Measurements from ENCODE around the gene CBX1.
"Not testable (repeated sequence)": the region's sequence is repeated elsewhere in the genome, so short reads cannot be mapped to it uniquely, and the experiment has no call there.

The CBX1 gene

DNA sequence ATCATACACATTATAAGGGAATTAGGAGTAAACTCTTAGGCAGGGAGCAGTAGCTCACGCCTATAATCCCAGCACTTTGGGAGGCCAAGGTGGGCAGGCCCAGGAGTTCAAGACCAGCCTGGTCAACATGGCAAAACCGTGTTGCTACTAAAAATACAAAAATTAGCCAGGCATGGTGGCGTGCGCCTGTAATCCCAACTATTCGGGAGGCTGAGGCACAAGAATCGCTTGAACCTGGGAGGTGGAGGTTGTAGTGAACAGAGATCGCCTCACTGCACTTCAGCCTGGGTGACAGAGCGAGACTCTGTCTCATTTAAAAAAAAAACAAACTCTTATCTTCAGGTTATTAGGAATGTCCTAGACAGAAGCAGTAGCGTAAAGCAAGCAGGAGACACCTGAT, 28.5 kb downstream of the CBX1 start:
- DNase-seq (ENCODE audit: low spot score), result not testable (repeated sequence)

DNA sequence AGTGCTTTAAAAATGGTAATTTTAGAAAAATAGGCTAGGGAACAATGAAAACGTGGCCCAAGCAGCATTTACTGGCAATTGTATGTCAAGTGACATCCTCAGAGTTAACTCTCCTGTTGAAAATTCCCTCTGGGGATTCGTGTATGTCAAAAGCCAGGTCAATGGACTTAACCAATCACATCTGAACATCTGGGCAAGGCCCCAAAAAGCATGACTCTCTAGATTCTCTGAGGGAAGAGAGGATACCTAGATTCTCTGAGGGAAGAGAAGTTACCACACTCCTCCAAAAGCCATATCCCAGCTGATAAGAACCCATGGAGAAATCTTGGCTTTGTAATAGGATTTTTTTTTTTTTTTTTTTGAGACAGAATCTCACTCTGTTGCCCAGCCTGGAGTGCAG, 29.6 kb downstream of the CBX1 start:
- no peak for DNase-seq (ENCODE audit: low spot score)

DNA sequence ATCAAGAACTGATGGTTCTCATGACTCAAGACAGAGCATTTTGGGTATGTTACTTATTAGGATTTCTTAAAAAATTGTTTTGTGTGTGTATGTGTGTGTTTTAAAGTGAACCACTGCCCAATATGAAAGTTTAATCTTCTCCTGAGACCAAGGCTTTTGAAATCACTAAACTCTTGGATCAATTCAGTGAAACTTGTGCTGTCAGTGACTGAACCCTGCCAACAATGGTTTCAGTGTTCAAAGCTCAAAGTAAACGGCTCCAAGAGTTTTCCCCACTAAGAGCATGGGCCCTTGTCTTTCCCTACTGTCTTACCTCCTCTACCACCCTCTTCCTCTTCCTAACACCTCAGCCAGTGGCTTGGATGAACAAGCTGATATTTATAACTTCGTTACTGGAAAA, 31.1 kb downstream of the CBX1 start:
- no peak for DNase-seq (ENCODE audit: low spot score)

DNA sequence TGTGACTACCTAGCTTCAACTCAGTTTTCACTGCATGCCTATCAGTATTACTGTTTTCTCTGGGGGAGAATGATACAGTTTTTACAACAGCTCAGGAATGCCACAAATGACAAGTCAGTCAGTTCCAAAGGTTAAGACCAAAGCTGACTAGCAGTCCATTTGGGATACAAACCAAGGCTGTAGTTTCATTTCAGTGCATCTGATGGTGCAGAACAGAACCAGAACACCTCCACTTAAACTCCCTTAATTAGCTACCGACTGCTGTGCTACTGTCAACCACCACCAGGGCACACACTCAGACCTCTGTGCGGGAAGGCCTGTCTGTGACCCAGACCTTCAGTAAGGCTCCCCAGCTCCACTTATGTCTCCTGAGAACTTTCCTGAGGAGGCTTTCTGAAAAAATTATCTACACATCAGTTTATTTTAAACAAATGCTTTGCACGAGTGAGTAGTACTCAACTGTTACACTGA, 32.8 kb downstream of the CBX1 start:
- no peak for DNase-seq (ENCODE audit: low spot score)

DNA sequence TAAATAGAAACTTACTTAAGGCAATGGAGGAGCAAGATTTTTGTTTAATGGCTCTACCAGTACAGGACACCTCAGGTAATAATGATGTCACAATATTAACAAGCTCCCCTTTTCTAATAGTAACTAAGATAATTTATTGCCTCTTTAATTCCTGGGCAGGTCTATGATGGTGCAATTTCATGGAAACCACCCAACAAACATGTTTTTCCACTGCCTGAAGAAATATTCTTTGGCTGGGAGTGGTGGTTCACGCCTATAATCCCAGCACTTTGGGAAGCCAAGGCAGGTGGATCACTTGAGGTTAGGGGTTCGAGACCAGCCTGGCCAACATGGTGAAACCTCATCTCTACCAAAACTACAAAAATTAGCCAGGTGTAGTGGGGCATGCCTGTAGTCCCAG, 33.5 kb downstream of the CBX1 start:
- DNase-seq (ENCODE audit: low spot score), result not testable (repeated sequence)

DNA sequence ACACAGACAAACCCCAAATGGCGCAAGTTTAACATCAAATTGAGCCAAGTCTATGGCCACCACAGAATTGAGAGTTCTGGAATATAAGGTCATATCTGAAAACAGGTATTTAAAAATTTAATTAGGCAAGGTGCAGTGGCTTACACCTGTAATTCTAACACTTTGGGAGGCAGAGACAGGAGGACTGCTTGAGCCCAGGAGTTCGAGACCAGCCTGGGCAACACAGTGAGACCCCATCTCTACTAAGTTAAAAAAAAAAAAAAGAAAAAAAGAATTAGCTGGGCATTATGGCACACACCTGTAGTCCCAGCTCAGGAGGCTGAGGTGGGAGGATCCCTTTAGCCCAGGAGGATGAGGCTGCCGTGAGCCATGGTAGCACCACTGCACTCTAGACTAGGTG, 34.0 kb downstream of the CBX1 start:
- DNase-seq (ENCODE audit: low spot score), result no peak

DNA sequence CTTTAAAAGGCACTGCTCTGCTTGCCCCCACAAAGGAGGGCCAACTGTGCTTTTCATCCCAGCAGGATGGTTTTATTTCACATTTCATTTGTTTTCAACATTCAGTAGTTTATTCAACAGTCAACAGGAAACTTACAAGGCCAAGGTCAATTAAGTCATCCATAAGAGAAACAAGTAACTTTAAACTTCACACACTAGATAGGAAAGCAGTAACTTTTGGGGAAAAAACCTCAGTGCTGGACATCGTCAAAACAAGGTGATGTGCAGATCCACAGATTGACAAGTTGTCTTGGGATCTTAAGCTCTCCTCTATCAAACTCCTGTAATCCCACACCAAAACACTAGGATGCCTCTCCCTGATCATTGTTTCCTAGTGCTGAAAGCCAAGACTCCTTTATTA, 34.6 kb downstream of the CBX1 start:
- no peak for DNase-seq (ENCODE audit: low spot score)

DNA sequence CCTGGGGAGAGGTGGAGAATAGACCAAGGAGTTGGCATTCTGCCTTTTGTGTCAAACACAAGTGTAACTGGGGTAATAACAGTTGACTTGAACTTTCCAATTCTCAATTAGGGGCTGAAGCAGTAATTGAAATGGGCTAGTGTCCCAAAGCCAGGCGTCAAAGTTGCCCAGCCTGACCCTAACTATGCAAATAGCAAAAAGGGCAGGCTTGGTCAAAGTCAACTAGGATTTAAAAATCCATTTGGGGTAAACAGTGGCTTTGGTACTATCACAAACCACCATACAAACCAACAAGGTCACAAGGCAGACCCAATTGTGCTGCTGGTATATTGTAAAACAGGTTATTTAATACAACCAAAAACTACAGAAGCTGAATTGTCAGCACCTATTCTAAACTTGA, 35.1 kb downstream of the CBX1 start:
- DNase-seq (ENCODE audit: low spot score), result no peak

DNA sequence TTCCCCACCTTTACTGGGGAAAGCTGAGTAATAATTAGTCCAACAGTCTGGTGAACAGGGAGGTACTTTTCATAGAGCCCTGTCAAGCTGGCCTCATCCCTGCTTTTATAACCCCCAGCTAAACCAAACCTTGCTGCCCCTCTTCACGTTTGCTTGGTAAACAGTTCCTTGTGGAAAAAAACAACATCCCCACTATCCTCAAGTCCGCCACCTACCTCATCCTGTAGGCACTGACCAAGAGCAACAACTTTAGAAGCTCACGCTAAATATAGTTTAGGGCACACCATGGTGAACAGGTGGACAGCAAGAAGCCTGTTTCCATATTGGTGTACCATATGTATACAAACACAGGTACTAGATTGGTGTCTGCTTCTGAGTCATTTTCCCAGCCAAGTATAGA, 36.6 kb downstream of the CBX1 start:
- no peak for DNase-seq (ENCODE audit: low spot score)

DNA sequence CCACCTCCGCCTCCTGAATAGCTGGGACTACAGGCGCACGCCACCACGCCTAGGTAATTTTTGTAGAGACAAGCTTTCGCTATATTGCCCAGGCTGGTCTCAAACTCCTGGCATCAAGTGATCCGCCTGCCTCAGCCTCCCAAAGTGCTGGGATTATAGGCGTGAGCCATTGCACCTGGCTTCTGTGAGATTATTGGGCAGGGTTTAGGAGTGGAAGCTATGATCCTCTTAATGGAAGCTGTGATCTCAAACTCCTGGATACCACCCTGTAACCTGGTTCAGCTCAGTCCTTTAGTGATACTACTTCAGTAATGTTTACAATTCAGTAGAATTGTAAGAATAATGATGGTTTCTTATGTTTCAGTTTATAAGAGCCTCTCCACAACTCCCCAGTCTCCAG, 39.0 kb downstream of the CBX1 start:
- DNase-seq (ENCODE audit: low spot score), result no peak

DNA sequence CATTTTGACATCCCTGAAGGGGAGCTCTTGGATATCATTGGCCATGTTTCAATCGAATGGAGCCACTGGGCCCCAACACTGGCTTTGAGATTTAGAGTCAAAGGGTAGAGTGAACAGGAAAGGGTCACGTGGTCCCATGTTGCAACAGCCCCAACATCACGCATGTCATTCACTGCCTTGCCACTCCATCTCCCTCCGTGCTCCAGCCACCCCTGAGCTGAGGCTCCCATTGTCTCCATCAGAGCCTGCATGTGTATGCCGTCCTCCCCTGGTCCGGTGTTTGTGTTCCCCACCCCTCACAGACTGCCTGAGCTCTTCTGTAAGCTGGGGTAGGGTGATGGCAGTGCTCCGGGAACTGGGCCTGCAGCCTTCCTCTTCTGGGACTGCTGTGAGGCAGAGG, 41.0 kb downstream of the CBX1 start:
- DNase-seq (ENCODE audit: low spot score), result no peak

DNA sequence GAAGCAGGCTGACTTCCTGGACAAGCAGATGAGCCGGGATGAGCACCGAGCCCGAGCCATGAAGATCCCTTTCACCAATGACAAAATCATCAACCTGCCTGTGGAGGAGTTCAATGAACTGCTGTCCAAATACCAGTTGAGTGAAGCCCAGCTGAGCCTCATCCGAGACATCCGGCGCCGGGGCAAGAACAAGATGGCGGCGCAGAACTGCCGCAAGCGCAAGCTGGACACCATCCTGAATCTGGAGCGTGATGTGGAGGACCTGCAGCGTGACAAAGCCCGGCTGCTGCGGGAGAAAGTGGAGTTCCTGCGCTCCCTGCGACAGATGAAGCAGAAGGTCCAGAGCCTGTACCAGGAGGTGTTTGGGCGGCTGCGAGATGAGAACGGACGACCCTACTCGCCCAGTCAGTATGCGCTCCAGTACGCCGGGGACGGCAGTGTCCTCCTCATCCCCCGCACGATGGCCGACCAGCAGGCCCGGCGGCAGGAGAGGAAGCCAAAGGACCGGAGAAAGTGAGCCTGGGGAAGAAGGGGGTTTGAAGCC, 42.1 kb downstream of the CBX1 start:
- no peak for DNase-seq (ENCODE audit: low spot score)

DNA sequence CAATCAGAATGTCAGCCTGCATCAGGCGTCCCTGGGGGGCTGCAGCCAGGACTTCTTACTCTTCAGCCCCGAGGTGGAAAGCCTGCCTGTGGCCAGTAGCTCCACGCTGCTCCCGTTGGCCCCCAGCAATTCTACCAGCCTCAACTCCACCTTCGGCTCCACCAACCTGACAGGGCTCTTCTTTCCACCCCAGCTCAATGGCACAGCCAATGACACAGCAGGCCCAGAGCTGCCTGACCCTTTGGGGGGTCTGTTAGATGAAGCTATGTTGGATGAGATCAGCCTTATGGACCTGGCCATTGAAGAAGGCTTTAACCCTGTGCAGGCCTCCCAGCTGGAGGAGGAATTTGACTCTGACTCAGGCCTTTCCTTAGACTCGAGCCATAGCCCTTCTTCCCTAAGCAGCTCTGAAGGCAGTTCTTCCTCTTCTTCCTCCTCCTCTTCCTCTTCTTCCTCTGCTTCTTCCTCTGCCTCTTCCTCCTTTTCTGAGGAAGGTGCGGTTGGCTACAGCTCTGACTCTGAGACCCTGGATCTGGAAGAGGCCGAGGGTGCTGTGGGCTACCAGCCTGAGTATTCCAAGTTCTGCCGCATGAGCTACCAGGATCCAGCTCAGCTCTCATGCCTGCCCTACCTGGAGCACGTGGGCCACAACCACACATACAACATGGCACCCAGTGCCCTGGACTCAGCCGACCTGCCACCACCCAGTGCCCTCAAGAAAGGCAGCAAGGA, 42.7 kb downstream of the CBX1 start:
- DNase-seq (ENCODE audit: low spot score), result no peak

DNA sequence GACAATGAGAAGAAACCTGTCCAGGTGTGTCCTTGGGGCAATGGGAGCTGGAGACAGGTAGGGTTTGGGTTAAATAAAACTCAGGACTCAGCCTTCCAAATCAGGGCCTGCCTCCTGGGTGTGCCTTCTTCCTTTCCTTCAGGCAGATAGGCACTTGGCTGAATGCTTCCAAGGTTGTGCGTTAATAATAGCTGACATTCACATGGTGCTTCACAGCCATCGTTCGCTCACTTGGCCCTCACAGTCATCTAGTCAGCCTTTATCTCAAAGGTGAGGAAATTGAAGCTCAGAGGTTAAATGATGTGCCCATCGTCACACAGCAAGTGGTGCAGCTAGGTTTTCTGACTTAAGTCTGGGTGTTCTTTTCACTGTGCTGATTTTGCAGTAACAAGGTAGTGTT, 43.7 kb downstream of the CBX1 start:
- no peak for DNase-seq (ENCODE audit: low spot score)

DNA sequence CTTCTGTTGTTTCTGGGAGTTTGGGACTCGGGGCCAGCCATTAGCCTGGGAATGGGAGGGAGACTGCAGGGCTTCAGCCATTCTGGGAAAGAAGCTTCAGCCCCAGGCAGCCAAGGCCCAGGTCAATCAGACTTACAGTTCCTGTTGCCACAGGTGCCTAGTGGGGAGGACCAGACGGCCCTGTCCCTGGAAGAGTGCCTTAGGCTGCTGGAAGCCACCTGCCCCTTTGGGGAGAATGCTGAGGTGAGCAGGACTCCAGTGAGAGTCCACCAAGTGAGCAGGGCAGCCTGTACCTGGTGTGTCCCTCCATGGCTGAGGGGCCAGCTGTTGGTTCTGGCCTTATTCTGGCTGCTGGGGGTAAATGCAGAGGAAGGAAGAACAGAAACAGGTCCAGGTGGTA, 44.4 kb downstream of the CBX1 start:
- DNase-seq (ENCODE audit: low spot score), result no peak

DNA sequence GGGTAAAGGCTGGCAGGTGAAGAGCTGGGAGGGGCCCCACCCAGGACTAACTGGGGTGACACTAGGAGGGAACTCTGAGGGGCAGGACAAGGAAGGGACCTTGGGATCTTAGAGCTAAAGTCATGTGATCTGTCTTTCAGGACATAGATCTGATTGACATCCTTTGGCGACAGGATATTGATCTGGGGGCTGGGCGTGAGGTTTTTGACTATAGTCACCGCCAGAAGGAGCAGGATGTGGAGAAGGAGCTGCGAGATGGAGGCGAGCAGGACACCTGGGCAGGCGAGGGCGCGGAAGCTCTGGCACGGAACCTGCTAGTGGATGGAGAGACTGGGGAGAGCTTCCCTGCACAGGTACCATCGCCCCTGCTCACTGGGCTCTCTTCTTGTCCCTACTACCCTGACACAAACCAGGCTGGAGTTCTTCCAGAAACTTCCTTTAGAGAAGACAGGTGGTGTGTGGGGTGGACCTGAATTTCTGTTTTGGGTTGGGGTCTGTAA, 45.0 kb downstream of the CBX1 start:
- no peak for DNase-seq (ENCODE audit: low spot score)

DNA sequence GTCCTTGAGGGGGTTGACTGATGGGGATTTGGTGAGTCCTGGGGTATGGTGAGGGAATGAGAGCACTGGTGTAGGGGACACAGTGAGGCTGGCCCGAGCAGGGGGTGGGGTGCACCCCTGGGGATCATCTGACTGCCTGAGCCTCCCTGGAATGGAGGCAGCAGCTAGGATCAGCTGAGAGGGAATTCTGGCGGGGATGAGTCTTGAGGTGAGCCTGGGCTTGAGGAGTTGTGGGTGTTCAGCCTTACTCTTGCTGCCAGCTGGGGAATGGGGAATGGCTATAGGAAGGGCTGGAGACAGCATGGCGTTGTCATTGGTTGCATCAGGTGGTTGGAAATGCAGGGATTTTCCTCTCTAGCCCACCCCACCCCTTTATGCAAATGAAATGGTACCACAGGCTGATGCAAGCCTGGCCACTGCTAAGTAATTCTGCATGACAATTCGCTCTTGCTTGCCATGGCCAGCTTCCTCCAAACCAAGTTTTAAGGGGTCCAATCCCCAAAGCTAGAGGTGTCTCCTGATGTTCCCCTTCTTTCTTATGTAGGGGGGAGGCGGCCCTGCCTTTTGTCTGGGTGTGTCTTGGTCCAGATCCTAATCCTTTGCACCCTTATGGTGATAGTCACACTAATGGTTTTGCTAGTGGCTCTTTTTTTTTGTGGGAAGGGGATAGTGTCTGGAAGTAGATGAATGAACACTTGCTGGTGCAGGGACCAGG, 45.6 kb downstream of the CBX1 start:
- DNase-seq (ENCODE audit: low spot score), result peak; percentile 29

DNA sequence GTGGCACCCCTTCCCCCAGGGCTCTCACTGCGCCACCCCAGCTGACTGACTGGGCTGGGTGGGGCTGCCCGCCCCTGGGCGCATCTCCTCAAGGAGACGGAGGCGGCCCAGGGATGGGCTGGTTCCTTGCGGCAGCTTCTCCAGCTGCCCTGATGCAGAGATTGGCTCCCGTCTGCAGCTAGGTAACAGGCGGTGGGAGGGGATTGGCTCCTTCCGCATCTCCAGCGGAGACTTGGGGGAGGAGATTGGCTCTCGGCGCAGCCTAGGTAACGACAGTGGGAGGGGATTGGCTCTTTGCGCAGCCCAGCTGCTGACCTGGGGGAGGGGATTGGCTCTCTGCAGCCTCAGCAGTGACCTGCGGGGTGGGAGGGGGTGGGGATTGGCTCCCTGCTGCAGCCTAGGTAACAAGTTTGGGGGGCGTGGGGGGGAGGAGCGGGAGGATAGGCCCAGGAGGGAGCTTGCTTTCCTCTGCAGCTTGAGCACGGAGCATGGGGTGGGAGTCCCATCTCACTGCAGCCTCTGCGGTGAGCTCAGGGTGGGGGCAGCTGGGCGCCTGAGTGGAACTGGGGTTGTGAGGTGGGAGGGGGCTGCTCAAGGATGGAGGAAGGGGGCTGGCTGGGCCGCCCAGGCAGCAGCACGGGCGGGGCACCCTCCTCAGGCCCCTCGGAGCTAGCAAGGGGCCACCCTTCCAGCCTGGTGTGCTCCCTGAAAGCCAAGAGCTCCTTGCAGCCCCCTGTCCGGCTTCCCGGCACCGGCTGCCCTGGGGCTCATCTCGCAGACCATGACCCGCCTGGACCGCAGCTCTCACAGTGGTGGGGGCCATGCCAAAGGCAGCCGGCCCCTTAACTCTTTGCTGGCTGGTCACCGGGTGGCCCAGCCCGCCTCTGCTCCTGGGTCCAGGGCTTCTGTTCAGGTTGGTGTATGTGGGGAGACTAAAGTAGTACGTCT, 46.8 kb downstream of the CBX1 start:
- DNase-seq (ENCODE audit: low spot score), result no peak

DNA sequence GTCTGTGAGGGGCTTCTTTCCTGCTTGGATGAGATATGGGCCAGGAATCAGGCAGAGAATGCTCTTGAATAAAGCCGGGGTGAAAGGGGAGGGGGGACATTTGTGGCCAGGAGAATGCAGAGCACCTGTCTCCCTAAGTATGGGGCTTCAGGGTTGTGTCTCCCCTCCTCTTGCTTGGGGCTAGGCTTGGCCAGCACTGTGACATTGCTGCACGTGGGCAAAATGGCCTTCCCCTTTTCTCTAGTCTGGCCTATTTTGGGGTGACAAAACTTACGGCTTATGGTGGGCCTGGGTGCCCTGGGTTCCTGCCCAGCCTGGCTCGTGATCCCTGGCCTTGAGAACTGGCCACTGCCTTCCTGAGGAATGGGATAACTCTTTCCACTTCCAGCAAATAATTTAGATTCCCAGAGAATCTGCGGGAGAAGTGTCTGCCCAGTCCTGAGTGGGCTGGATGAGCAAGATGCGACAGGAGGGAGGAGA, 47.5 kb downstream of the CBX1 start:
- DNase-seq (ENCODE audit: low spot score), result no peak

DNA sequence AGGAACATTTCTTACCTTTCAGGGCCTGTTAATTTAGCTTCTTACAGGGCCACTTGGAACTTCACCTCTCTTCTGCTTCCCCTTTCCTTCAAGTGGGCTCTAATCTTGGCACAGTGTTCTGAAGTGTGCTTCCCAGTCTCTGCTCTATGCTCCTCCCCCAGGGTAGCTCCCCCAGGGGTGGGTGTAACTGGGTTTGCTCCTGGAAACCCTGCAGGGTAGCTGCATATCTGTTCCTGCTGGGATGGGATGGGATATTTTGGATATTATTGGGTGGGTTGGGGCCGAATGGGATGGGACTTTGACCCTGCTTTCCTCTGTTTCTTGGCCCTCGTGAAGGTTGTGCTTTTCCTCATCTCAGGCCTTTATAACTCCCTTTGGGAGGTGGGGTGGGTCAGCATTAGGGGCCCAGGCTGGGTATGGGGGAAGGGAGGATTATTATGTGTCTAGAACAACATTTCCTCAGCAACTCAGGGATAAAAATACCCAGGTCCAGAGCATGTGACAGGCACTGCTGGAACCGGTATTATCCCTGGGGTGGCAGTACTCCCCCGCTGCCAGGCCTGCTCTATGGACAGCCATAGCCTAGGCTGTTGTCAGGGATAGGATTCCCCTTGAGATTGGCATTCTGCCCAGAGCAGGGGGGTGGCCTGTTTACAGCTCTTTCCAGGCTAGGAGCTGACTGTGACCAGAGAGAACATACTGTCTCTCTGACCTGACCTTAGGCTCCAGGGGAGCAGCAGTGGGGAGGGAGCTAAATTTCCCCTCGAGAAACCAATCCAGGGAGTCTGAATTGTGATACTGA, 48.1 kb downstream of the CBX1 start:
- no peak for DNase-seq (ENCODE audit: low spot score)
